Activated gamma-delta T cell (primary cell): ENCODE data around the gene TSR3.
A peak's percentile ranks its signal among the peaks of the same experiment; 100 is the strongest.

Experiments
- DNase-seq: peaks from one replicate; lab custom pipeline; 2025; lab: John Stamatoyannopoulos, UW
- total RNA-seq, 2 donors: gene quantifications; one replicate each; lab custom pipeline; 2026; lab: John Stamatoyannopoulos, UW

TSR3 gene
- total RNA-seq = 34.5 to 34.7 reads per million in 2 donors

DNA sequence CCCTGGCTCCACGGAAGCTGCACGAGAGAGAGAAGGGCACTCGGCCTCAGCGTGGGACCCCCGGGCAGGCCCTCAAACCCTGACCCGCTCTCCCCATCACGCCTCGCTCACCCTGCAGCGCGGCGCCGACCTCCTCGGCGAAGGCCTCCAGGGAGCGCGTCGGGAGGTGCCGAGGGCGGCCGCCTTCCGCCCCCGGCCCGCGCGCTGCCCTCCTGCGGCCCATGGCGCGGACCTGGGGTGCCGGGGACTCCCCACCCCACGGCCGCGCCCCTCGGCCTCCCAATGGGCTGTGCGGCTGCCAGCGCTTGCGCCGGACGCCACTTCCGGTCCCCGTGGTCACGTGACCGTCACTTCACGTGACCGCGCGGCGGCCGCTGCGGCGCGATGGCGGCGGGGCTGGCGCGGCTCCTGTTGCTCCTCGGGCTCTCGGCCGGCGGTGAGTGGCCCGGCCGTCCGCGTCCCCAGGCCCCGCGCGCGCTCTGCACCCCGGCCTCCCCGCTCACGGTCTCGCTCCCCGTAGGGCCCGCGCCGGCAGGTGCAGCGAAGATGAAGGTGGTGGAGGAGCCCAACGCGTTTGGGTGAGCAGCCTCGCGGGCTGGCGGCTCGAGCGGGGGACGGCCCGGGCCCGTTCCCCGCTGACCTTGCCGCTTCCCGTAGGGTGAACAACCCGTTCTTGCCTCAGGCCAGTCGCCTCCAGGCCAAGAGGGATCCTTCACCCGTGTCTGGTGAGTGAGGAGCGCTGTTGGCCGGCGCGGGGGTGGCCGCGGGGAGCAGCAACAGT lies at the start of gene TSR3, which contains the start of gene GNPTG:
TSR3 (minus strand) TSS at position 297 of the 781 bp plus-strand sequence; CDS start at position 223, 74 bp downstream.
GNPTG (plus strand) TSS at position 350 of the 781 bp plus-strand sequence; CDS start at position 385, 35 bp downstream.
- peak; percentile 79 for DNase-seq

- DNase-seq = no peak
These were observed 49.5 kb upstream of the TSR3 start for GRCh38 chr16:1401061-1401757.

DNA sequence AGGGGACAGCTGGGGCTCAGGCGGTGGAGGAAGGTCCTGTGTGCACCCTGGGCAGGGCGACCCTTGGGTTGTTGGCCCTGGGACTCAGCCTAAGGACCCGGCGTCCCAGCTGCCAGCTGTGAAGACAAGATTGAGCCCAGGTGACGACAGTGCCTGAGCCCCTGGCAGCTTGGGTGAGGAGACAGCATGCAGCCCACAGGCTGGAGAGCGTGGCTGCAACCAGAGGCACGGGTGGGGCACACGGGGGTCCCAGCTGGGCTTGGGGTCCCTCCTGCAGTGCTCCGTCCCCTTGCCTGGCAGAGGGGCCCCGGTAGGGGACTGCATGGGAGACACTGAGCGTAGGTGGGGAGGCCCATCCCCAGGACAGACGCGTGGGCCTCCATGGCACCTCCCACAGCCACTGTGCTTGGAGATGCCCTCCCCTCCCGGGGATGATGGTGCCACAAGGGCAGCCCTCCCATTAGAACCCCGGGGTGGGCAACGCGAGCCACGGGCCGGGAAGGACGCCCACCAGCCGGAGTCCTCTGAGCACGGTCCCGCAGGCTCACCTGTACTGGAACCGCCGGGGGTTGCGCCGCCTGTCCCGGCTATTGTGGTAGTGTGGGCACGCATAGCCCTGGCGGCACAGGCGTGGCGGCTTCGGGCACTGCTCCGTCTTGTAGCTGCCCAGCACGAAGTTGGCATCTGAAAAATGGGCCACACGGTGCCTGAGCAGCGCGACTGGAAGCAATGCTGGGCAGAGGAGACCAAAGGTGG lies 47.3 kb upstream of the TSR3 start:
- no peak for DNase-seq

DNA sequence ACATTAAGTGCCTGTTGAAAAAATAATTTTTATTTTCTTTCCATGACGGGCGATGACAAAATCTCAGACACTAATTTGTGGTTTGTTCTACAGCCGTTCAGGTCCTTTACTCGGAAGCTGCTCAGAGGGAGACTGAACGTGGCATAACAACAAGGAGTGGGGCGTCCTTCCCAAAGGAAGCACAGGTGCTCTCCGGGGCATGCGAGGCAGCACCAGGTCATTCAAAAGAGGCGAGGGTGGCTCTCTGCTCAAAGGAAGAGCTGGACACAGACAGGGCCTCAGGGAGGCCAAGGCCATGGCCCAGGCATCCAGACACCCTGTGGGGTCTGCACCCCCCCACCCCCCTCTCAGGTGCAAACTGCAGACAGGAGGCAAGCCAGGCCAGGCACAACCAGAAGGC lies 46.7 kb upstream of the TSR3 start:
- no peak for DNase-seq

DNA sequence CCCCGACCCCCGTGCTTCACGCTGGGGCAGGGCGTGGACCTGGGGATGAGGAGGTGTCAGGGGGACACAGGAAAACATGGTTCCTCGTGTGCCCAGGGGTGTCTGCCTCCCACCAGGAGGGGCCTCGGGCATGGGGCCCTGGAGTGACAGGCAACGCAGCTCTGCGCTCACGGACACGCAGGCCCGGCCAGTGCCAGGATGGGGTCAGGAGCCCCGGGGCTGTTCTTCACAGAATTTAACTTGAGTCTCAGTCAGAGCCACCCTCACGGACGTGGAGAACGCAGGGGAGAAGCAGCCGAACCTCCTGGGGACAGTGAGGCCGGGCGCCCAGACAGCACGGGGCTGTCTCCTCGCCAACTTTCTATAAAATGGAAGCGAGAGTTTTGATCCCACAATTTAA lies 46.1 kb upstream of the TSR3 start:
- no peak for DNase-seq

DNA sequence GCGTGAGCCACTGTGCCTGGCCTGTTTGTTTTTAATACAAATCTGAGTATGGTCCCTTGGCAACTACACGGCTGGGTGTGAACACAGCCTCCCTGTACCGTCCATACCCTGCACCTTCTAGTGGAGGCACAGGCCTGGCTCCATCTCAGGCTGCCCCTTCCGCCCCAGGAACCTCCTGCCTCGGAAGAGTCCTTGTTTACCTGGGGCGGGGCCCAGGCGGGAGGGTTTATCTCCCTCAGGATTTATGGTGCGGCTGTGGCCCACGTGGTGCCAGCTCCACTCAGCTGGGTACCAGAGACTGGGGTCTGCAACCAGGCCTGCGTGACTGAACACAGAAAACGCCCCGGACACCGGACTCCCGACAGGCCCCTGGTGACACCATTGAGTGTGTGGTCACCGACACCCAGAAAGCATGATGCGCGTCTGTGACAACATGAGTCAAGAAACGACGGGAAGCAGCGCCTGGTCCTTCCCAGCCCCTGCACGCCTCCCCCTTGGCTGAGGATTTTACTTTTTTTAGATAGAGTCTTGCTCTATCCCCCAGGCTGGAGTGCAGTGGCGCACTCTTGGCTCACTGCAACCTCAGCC lies 43.9 kb upstream of the TSR3 start:
- DNase-seq = no peak

DNA sequence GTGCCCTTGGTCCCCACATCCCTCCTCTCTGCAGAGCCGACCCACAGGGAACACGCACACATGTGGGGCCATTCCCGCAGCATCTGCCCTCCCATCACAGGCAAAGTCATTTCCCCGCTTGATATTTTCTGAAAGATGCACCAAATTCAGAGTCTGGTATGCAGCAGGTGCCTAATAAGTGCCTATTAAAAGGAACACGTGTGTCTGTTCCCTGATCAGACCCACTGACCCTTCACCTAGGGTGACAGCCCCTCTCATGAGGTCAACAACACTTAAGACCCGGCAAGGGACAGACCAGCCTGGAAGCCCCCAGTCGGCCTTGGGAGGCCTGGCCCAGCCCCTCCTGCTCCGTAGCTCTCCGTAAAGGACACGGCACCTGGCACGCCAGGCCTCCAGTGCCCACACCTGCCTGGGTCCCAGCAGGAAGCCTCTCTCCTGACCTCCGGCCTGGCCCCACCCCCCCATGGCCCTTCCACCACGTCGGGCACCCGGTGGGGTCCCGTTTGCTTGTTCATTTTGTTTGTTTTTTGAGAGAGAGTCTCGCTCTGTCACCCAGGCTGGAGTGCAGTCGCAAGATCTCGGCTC lies 42.8 kb upstream of the TSR3 start:
- DNase-seq = no peak

DNA sequence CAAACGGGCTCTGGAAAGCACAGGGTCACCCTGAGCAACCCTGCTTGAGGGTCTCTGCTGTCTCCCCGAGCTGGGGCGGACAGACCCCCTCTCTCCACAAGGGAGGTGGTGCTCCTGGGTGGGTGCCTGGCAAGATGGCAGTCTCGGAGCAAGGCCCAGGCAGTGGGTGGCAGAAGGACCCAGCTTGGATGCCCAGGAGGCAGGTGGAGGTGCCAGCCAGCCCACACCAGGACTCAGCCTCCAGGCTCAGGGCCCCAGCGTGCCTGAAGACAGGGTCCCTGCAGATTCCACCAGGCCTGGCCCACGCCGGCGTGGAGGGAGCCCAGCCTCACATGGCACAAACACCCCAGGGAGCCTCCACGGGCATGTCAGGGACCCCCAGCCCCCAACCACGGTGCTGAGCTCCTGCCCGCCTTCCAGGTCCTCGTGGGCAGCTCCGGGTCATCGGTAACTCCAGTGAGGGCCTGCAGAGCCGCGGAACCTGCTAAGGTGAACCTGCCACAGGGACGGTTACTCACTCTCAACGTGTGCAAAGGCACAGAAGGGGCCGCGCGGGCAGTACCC lies 42.0 kb upstream of the TSR3 start:
- no peak for DNase-seq

GRCh38 chr16:1392826-1393225 lies 41.1 kb upstream of the TSR3 start:
- DNase-seq = no peak

DNA sequence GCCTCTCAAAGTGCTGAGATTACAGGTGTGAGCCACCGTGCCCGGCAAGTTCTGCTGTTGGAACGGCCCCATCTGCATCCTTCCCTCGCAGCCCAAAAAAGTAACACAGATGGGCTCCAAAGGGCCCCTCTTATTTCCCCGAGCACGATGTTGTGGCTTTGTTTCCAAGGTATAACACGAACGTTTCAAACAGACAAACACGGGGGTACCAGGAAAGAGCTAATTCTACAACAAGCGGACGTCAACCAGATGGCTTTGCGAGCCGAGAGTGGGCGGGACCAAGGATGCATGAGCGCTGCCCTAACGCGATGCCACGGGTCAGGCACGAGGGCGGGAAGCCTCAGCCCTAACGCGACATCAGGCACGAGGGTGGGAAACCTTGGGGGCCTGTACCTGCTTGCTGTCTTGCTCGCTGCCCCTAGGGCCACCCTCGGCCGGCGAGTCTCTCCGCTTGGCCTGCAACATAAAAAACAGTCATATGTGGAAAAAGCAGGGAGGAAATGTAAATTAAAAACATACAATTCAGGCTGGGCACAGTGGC lies 38.6 kb upstream of the TSR3 start:
- no peak for DNase-seq

GRCh38 chr16:1389762-1390161 lies 38.1 kb upstream of the TSR3 start:
- no peak for DNase-seq

DNA sequence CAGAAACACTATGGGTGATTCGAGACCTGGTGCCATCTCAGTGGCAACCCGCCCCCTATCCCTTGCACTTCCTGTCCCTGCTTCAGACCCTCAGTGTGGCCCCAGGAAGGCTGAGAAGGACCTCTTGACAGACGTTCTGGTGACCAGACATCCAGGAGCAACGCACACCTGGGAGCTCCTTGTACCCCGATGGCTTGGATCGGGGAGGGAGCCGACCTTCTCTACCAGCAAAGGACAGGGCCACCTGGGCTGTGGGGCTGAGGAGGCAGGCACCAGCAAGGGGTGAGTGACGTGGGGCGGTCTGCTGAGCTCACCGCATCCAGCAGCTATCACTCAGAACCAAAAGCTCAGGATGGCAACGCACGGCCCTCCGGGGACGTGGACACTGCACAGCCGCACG lies 35.7 kb upstream of the TSR3 start:
- no peak for DNase-seq

- DNase-seq = no peak
These were observed 33.6 kb upstream of the TSR3 start for GRCh38 chr16:1385232-1385631.

- DNase-seq = no peak
These were observed 31.9 kb upstream of the TSR3 start for GRCh38 chr16:1383556-1383955.

GRCh38 chr16:1381612-1382406 lies 30.1 kb upstream of the TSR3 start:
- DNase-seq = no peak

DNA sequence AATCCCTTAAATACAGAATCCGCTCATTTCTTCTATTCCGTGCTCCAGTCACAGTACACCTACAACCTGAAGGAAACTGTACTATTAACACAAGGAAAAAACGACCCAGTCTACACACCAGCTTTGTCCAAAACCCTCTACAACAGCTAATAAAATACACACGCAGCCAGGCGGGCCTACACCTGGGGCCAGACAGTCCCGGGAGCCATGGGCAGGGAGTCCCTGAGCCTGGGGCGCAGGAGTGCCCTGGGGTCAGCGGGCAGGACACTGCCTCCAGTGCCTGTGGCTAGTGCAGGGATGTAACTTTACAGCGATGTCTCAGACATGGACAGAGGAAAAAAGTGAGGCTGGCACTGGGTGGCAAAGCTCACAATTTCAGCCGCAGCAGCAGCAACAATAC lies 28.5 kb upstream of the TSR3 start:
- no peak for DNase-seq

- peak; percentile 55 for DNase-seq
These were observed 27.8 kb upstream of the TSR3 start for GRCh38 chr16:1379304-1380076.

DNA sequence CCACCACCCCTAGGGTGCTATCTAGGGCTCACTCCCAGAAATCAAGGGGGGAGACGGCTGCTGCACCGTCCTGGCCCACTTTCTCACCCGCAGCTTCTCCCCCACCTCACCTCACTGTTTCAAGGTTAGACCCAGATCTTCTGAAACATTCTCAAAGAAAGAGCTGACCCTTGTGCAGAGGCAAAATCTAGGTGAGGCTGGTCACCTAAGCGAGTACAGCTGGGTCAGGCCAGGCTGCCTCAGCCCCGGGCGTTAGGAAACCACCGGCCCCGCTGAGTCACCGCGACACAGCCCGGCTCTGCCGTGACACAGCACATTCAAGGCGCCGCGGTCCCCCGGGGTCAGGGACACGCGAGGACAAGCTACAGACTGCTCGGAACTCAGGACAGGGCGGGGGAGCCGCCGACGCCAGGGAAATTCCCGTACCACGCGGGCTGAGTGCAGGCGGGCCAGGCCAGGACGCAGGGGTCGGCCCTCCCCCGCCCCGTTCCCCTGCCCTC lies 27.2 kb upstream of the TSR3 start:
- peak; percentile 67 for DNase-seq

- no peak for DNase-seq
These were observed 26.6 kb upstream of the TSR3 start for GRCh38 chr16:1378087-1378803.
